ENCODE results near the gene VPS13D.

VPS13D gene

DNA sequence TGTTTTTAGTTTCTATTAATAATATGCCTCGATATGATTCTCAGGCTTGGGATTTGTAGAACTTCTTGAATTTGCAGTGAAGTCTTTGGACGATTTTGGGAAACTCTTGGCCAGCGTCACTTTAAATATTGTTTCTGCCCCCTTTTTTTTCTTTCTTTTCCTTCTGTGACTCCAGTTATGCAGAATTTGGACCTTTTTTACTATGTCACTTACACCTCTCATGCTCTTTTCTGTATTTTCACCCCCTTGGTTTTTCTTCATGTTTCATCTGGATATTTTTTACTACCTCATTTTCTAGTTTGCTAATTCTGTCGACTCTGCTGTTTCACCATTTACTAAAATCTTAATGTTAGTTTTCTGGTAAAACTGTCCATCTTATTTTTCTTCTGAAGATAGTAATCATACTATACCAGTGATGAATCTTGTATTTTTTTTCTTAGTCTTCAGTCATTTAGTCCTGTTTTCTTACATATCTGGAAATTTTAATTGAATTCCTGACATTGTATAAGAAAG lies 214.6 kb downstream of the VPS13D start:
- TF ChIP-seq JUND (IDR thresholded peaks at IDR 0.05; ENCODE audit: low read depth) = no peak
- in situ Hi-C loops (cut with HindIII; ENCODE audit: low pct_unique_long_range_greater_than_20kb, low sequenced_read_pairs) = no loop called here
- DNase-seq (ENCODE audit: low read depth in 1 of 2, low spot score in 1 of 2) = no peak

DNA sequence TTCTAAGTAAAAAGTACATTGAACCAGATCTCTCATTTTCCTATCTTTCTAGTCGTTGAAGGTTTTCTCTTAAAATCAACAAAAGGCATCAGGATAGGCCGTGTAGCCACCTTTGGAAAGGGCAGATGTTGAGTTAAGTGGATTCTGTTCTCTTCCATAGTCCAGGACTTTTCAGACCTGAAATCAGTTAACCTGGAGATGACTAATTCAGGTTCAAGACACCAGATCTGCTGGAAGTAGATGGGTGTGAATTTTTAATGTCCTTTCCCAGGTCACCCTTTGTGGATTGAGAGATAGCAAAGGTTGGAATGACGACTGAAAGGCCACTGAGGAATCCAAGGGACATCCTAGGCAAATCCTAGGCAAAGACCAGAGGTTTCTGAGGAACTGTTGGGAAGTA lies 215.4 kb downstream of the VPS13D start:
- in situ Hi-C loops (cut with HindIII; ENCODE audit: low pct_unique_long_range_greater_than_20kb, low sequenced_read_pairs) = no loop called here
- TF ChIP-seq JUND (IDR thresholded peaks at IDR 0.05; ENCODE audit: low read depth) = no peak
- no peak for DNase-seq (ENCODE audit: low read depth in 1 of 2, low spot score in 1 of 2)

DNA sequence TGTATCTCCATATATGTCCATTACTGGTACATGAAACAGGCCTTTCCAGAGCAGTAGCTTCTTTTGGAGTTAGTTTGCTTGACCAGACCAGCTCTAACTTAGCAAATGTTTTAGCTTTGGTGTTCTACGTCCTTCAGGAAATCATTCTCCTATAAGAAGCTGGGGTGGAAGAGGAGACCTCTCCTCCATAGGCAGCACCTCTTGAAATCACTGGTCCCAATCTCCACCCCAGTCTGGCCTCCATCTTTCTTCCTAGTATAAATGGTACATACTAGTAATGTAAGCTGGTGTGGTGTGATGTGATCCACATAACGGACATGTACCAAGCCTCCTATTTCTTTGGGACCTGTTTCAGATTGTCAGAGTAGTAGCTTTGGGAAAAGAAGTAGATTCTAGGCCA lies 216.8 kb downstream of the VPS13D start:
- in situ Hi-C loops (cut with HindIII; ENCODE audit: low pct_unique_long_range_greater_than_20kb, low sequenced_read_pairs) = no loop called here
- TF ChIP-seq JUND (IDR thresholded peaks at IDR 0.05; ENCODE audit: low read depth) = no peak

DNA sequence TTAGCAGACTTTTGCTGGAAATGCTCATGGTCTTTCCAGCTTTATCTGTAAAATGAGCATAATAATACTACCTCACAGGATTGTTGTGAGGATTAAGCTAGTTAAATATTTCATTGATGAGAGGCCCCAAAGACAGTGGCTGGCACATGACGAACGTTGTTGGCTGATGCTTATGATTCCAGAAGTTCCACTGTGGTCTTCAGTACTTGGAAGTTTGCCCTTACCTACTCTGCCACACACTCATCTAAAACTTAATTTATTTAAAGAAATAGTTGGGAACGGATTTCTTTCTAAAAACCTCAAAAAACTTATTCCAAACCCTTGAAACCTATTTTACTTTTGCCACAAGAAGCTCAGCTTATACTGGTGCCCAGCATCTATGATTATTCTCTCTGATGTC lies 217.5 kb downstream of the VPS13D start:
- DNase-seq (ENCODE audit: low read depth in 1 of 2, low spot score in 1 of 2) = no peak
- no peak for TF ChIP-seq JUND (IDR thresholded peaks at IDR 0.05; ENCODE audit: low read depth)
- in situ Hi-C loops (cut with HindIII; ENCODE audit: low pct_unique_long_range_greater_than_20kb, low sequenced_read_pairs) = no loop called here

More for the DNA sequence above, 216.8 kb downstream of the VPS13D start:
- DNase-seq (ENCODE audit: low read depth in 1 of 2, low spot score in 1 of 2) = no peak

GRCh38 chr1:12447849-12448312 lies 218.1 kb downstream of the VPS13D start:
- in situ Hi-C loops (cut with HindIII; ENCODE audit: low pct_unique_long_range_greater_than_20kb, low sequenced_read_pairs) = no loop called here
- no peak for DNase-seq (ENCODE audit: low read depth in 1 of 2, low spot score in 1 of 2)
- no peak for TF ChIP-seq JUND (IDR thresholded peaks at IDR 0.05; ENCODE audit: low read depth)

- in situ Hi-C loops (cut with HindIII; ENCODE audit: low pct_unique_long_range_greater_than_20kb, low sequenced_read_pairs) = no loop called here
- peak in 1 of 2 experiments; percentile 42 for DNase-seq (ENCODE audit: low read depth in 1 of 2, low spot score in 1 of 2)
- no peak for TF ChIP-seq JUND (IDR thresholded peaks at IDR 0.05; ENCODE audit: low read depth)
These were observed 218.9 kb downstream of the VPS13D start for GRCh38 chr1:12448746-12449177.

DNA sequence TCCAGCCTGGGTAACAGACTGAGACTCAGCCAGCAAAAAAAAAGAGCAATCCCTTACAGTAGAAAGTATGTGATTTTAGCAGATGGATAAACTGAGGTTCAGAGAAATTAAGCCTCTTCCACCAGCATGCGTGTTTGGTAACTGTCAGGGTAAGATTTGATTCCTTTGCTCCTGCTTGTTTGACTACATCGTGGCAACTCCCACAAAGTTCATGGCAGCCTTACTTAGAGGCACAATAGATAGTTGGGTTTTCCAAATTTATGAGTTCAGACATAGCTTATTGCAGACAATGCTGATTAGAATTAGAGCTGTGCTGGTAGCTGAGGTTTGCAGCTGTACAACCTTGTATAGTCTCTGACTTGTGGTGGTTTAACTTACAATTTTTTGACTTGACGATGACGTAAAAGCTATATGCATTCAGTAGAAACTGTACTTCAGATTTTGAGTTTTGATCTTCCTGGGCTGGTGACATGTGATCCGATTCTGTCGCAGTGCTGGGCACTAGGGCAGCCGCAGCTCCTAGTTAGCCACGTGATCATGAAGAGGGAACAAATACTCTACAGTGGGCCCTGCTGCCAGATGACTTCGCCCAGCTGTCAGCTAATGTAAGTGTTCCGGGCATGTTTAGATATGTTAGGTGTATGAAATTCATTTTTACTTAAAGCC lies 220.4 kb downstream of the VPS13D start:
- no peak for DNase-seq (ENCODE audit: low read depth in 1 of 2, low spot score in 1 of 2)
- TF ChIP-seq JUND (IDR thresholded peaks at IDR 0.05; ENCODE audit: low read depth) = no peak
- in situ Hi-C loops (cut with HindIII; ENCODE audit: low pct_unique_long_range_greater_than_20kb, low sequenced_read_pairs) = no loop called here

DNA sequence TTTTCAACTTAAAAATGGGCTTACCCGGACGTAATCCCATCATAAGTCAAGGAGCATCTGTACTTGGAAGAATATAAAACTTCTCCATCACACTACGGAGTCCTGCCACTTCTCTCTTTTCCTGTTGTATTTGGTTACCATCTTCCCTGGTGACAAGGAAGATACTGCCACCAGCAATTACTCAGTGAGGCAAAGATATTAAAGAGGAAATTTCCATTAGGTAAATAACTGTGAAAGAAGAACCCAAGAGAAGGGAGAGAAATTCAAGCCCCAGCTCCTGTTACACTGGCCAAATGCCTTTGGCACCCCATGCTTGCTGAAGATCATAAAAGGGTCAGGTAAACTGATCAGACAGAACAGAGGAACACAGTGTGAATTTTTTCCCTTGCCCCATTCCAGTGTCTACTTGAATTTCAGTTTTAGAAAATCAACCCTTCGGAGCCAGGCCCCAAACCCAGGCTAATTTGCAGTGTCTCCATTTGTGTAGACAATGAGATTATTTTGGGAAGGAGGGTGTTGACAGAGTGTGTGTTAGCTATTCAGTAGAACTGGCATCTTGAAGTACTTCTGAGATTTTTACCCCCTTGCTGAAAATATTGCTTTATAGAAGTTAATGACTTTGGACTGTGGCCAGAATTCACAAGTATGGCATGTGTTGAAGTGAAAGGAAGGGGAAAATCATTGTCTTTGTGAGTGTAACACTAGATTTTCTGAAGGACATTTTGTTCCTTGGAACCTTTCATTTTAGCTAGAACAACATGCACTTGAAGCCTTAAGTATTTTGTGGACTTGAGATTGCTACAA lies 221.1 kb downstream of the VPS13D start:
- in situ Hi-C loops (cut with HindIII; ENCODE audit: low pct_unique_long_range_greater_than_20kb, low sequenced_read_pairs) = no loop called here
- no peak for DNase-seq (ENCODE audit: low read depth in 1 of 2, low spot score in 1 of 2)
- TF ChIP-seq JUND (IDR thresholded peaks at IDR 0.05; ENCODE audit: low read depth) = no peak

GRCh38 chr1:12451560-12451900 lies 221.7 kb downstream of the VPS13D start:
- no peak for TF ChIP-seq JUND (IDR thresholded peaks at IDR 0.05; ENCODE audit: low read depth)
- in situ Hi-C loops (cut with HindIII; ENCODE audit: low pct_unique_long_range_greater_than_20kb, low sequenced_read_pairs) = no loop called here
- DNase-seq (ENCODE audit: low read depth in 1 of 2, low spot score in 1 of 2) = no peak

- TF ChIP-seq JUND (IDR thresholded peaks at IDR 0.05; ENCODE audit: low read depth) = no peak
- DNase-seq (ENCODE audit: low read depth in 1 of 2, low spot score in 1 of 2) = no peak
- in situ Hi-C loops (cut with HindIII; ENCODE audit: low pct_unique_long_range_greater_than_20kb, low sequenced_read_pairs) = no loop called here
These were observed 222.4 kb downstream of the VPS13D start for GRCh38 chr1:12452262-12452661.

DNA sequence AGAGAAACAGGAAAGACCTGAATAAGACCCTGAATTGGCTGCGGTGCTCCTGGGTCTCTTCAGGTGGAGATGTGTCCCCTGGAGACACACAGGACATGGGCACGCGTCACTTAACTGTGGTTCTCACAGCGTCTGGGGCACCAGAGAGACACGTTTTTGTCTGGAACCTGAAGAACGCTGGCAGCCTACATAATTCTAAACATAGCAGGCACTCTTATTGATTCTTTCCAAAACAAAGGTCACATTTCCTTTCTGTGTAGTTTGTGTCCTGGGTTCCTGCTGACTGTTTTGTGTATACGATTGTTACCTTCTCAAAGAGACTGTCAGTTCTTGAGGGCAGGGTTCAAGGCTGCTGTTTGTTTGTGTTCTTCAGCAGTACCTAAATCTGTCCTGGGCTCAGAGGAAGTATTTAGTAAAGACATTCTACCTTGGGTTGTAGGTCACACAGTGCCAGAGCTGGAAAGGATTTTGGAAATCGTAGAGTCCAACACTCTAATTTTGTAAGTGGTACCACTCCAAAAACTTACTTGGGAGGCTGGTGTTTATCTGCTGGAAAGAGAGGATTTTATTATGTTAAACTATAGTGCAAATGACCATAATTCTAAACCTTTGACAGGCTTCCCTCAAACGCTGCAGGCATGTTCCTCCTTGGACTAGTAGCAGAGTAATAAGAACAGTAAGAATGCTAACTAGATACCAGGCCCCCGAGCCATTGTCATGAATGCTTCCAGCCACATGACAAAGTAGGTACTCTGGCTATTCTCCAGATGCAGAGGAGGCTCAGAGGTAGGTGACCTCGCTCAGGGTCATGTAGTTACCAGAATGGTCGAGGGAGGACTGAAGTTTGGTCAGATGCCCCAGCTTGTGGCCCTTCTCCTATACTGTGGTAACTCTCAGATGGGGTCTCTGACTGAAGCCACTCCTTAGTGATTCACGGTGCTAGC lies 223.8 kb downstream of the VPS13D start:
- no peak for DNase-seq (ENCODE audit: low read depth in 1 of 2, low spot score in 1 of 2)
- no peak for TF ChIP-seq JUND (IDR thresholded peaks at IDR 0.05; ENCODE audit: low read depth)
- in situ Hi-C loops (cut with HindIII; ENCODE audit: low pct_unique_long_range_greater_than_20kb, low sequenced_read_pairs) = no loop called here

All from T47D (cell line).